GM21576 (cell line): ENCODE results near the gene MRPL36.
A peak's percentile ranks its signal among the peaks of the same experiment; 100 is the strongest.
"Not testable (repeated sequence)": the region's sequence is repeated elsewhere in the genome, so short reads cannot be mapped to it uniquely, and the experiment has no call there.

Experiments
- ATAC-seq: cut with Tn5 transposase; IDR thresholded peaks from one replicate; pipeline ENCODE4 v1.9.1; 2021; ENCODE audit warnings: mild to moderate bottlenecking, moderate library complexity; ENCODE audit not compliant: unreplicated experiment

MRPL36 gene

GRCh38 chr5:1797103-1797800 lies 2.4 kb downstream of the MRPL36 start:
- no peak for ATAC-seq

GRCh38 chr5:1796371-1797102 lies 3.1 kb downstream of the MRPL36 start:
- ATAC-seq, result no peak

DNA sequence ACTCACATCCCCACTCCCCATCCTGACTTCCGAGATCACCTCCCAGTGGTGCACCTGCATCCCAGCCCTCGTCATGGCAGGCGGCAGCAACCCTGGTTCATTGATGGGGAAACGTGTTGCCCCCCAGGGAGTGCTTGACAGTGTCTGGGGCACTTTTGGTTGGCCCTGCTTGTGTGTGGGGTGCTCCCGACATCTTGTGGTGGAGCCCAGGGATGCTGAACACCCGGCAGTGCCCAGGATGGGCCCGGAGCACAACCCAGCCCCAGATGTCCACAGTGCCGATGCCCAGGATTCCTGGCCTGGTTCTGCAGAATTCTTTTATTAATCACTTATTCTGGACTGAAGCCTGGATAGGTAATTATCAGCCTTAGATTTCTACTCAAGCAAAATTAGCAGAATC lies 3.7 kb downstream of the MRPL36 start:
- ATAC-seq, result no peak

- no peak for ATAC-seq
Measured at GRCh38 chr5:1795506-1795905, 4.1 kb downstream of the MRPL36 start.

- no peak for ATAC-seq
Measured at GRCh38 chr5:1794901-1795290, 4.7 kb downstream of the MRPL36 start.

DNA sequence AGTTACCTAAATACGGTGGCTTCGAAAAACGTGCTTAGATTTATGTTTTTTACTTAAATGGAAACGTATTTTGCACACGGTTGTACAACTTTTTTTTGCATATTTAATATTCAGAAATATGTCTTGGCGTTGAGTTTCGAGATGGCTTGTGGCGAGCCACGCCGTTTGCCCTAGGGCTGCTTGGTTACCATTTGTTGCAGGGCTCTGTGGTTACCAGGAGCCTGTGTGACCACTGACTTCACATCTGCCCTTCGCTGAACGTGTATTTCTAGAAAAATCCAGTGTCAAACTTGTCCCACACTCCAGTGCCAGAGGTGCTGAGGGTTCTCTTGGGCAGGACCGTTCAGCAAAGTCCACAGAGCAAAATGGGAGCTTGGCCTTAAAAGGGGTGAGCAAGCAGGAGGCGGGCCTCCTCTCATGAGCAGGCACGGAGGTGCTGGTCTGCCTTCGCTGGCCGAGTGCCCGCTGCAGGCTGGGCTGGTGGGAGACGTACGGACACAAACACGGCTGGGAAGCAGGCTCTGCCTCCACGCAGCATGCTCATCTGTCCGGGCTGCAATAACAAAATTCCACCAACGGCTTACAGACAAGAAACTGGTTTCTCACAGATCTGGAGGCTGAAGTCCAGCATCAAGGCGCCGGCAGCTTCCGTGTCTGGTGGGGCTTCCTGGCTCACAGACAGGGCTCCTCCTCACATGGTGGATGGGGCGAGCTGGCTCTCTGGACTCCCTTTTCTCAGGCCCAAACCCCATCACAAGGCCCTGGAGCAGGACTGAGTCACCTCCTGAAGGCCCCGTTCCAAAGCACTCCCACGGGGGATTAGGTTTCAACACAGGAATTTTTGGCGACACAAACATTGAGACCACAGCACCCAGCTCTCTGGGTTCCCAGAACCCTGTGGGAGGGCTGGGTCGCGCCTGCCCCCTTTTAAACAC lies 5.4 kb downstream of the MRPL36 start:
- ATAC-seq, result no peak

DNA sequence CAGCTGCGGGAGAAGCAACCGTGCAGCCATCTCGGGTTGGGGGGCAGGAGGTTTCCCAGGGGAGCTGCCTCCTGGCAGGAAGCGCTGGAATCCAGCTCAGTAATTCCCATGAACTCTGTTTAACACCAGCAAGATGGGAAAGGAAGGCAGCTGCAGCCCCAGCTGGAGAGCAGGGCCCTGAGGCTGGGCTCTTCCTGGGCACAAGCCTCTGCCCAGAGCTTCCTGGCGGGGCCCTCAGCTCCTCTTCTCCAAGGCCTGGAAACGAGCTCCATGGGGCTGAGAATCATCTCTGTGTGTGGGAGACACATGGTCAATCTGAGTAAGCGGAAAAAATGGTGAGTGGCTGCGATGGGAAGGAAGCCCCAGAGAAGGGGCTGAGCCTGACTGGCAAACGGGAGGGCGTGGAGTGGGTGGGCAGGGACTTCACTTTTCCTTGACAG lies 6.3 kb downstream of the MRPL36 start:
- ATAC-seq, result no peak

GRCh38 chr5:1792842-1793266 lies 6.8 kb downstream of the MRPL36 start:
- peak; percentile 95 for ATAC-seq

DNA sequence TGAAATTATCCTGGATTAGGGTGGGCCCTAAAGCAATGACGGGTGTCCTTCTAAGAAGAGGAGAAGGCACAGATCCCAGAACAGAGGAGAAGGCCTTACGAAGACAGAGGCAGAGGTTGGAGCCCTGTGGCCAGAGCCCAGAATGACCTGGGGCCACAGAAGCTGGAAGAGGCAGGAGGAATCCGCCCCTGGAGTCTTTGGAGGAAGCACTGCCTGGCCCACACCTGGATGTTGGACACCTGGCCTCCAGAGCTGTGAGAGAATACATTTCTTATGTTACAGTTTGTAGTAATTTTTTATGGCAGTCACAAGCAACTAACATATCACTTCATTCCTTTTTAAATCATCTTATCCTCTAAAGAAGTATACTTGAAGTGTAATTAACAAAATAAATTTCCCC lies 8.5 kb downstream of the MRPL36 start:
- ATAC-seq, result no peak

DNA sequence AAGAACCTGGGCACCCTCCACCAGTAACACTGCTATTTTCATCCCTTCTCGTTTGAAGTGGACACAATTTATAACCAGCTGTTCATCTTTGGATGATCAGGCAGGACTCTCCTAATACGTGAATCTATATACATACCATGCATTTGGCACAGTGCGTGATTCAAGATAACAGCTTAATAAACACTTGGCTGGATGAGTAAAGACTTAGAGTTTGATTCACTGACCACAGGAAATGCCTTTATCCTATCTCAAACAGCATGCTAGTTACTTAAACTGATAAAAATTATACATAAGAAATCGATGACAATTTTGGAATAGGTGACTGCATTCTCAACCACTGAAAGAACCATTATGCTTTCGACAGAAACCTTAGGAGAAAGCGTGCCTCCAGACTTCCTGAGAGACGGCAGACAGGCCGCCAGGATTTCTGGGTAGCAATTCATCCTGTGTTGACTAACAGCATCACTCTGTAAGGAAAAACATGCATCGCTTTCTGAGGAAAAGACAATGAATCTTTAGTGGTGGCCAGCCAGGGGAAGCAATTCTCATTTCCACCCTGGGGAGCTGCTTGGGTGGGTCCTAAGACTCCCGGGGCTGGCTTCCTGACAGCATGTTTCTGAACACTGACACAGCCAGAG lies 9.7 kb downstream of the MRPL36 start:
- ATAC-seq, result no peak

- ATAC-seq, result not testable (repeated sequence)
Measured at GRCh38 chr5:1789438-1789833, 10.2 kb downstream of the MRPL36 start.

- ATAC-seq, result no peak
Measured at GRCh38 chr5:1788828-1789227, 10.8 kb downstream of the MRPL36 start.

- no peak for ATAC-seq
Measured at GRCh38 chr5:1788200-1788599, 11.4 kb downstream of the MRPL36 start.

DNA sequence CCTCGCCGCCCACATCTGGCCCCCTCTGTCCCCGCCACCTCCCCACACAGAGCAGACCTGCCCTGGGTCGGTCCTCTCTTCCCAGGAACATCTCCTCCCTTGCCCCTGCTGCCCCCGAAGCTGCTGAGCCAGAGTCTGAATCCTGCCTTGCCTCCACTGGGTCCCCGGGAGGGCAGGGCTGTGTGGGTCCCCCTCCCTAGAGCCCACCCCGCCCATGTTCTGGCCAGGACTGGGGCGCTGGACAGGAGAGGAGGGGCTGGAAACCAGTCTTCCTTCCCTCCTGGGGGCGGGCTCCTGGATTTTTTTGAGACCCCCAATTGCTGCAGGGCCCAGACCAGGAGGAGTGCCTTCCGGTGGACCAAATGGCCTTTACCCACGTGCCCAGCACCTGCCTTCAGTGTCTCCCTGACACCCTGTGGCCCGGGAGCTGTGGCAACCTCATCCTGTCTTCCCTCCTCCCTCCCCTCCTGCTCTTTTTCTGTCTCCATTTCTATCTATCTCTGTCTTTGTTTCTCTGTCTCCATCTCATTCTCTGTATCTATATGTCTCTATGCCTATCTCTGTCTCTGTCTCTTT lies 12.1 kb downstream of the MRPL36 start:
- no peak for ATAC-seq

DNA sequence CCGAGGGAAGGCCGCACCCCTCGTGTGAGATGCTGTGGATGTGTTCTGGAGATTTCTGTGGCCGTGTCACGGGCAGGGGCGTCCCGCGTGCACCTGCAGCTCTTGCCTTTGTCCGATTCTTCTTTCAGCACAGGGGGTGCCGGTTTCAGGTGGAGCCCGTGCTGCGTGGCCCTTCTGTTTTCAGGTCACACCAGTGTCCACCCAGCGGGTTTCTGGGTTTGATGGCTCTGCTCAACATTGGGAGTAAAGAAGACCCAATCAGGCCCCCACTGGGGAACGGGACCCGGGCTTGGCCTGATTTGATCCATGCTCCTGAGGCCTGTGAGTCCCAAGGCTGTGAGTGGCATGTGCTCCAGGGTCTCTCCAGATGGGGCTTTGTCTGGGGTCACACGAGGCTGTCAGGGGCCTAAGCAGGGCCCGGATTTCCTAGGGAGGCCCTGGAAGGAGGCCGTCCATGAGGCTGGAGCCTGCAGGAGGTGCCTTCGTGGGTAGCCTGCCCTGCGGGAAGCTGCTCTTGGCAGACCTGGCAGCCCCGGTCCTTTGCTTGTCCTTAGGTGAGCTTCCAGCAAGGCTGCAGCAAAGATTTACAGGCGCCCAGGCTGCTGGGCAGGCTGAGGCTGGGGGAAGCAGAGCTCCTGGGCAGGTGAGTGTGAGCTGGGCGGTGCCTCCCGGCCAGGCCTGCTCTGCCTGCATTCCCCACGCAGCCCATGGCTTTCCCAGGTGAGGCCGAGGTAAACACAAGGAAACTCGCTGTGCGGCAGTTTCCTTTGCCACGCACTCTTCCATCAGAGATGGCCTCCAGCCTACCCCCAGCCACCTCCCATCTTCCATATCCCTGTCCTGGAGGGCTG lies 12.8 kb downstream of the MRPL36 start:
- ATAC-seq, result no peak

GRCh38 chr5:1785984-1786383 lies 13.7 kb downstream of the MRPL36 start:
- no peak for ATAC-seq

GRCh38 chr5:1785062-1785461 lies 14.6 kb downstream of the MRPL36 start:
- ATAC-seq, result no peak

GRCh38 chr5:1784197-1785050 lies 15.2 kb downstream of the MRPL36 start:
- ATAC-seq, result no peak

GRCh38 chr5:1783216-1783554 lies 16.5 kb downstream of the MRPL36 start:
- ATAC-seq, result peak; percentile 66
